KOPT-K1 (cell line): ENCODE measurements around the gene NUP50.

ENCODE experiments used
- H3K27ac ChIP-seq: fragments of 200-600 bp; sonication (generic); 2 replicates; pipeline ENCODE4 v1.5.1; 2016; ENCODE audit warnings: antibody characterized with exemption, mild to moderate bottlenecking, low read depth, low read length; ENCODE audit not compliant: poor library complexity, severe bottlenecking
- H3K36me3 ChIP-seq: fragments of 200-600 bp; sonication (generic); 2 replicates; pipeline ENCODE4 v1.5.1; 2017; ENCODE audit warnings: antibody characterized with exemption, mild to moderate bottlenecking, low read length, moderate library complexity; ENCODE audit not compliant: insufficient read depth
- H3K9me3 ChIP-seq: fragments of 200-600 bp; sonication (generic); 2 replicates; pipeline ENCODE4 v1.5.1; 2017; ENCODE audit warnings: antibody characterized with exemption, low read length, mild to moderate bottlenecking; ENCODE audit not compliant: insufficient read depth, poor library complexity, severe bottlenecking

The NUP50 gene

GRCh38 chr22:45235101-45235777, 71.5 kb downstream of the NUP50 start:
- Histone ChIP-seq H3K27ac (no peak overlapping the region), H3K36me3 (peaks cover 20% of the 10 kb centered on the region; the same call in 1 of the 2 replicates), H3K9me3 (no peaks in the 10 kb centered on the region)

GRCh38 chr22:45235851-45236342, 72.2 kb downstream of the NUP50 start:
- H3K27ac ChIP-seq = no peak overlapping the region
- peaks cover 20% of the 10 kb centered on the region; the same call in 1 of the 2 replicates for H3K36me3 ChIP-seq
- H3K9me3 ChIP-seq = no peaks in the 10 kb centered on the region

DNA sequence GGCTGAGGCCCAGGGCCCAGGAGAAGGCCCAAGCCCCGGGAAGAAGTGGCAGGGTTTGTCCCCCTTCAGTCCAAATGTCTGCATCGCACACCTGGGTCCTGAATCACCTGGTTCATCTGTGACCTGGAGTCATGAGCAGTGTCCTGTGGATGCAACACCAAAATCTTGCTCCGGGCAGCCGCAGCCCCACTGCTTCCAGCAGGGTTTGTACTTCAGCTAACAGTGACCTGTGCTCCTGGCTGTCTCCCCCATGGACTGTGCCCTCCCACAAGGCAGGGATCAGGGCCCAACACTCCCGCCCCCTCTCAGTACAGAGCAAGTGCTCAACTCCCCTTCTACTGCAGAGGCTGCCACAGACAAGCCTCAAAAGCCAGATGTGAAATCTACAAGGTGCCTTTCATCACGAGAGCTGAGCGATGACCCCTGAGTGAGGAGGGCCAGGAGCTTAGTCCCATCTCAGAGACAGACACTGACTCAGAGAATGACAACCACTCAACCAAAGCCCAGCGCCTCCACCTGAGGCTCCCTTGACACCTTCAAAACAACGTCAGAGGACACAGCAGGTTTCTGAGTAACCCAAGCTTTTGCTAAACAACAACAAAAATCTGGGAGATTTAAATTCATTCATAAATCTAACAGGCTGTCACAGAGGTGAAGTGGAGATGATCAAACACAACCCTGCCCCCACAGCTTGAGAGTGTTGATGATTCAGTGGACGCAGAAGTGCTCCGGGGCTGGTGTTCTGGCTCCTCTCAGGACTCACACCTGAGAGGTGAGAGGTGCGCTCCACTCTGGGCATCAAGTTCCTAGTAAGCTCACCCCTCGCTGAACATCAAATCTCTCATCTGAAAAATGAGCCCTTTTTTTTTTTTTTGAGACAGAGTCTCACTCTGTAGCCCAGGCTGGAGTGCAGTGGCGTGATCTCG, 73.6 kb downstream of the NUP50 start:
- H3K27ac ChIP-seq = no peak overlapping the region
- no peaks in the 10 kb centered on the region for H3K9me3 ChIP-seq
- H3K36me3 ChIP-seq = peaks cover 20% of the 10 kb centered on the region; the same call in 1 of the 2 replicates
